Mesenchymal stem cell (in vitro differentiated cells and primary cell): ENCODE measurements around the gene DOCK8.

Source experiments
- DNase-seq: peaks from one replicate; pipeline ENCODE4 v3.0.0-alpha.2; 2013
- H2AFZ ChIP-seq: one replicate; pipeline ENCODE4 v1.6.1; 2013; ENCODE audit warnings: low read depth, mild to moderate bottlenecking, control low read depth, inconsistent platforms, low read length, moderate library complexity
- H2AK5ac ChIP-seq: 2 replicates; pipeline ENCODE4 v1.6.1; 2013; ENCODE audit warnings: low read length, moderate library complexity, mild to moderate bottlenecking, inconsistent platforms; ENCODE audit not compliant: severe bottlenecking
- H2BK120ac ChIP-seq: one replicate; pipeline ENCODE4 v1.6.1; 2013; ENCODE audit warnings: low read depth, mild to moderate bottlenecking, inconsistent platforms, low read length, moderate library complexity
- H2BK12ac ChIP-seq, 2 experiments: one replicate each; pipeline ENCODE4 v1.6.1; 2013; ENCODE audit warnings: inconsistent platforms in 2 of 2, low read length in 2 of 2, mild to moderate bottlenecking in 2 of 2, moderate library complexity in 2 of 2, control low read depth in 1 of 2
- H2BK15ac ChIP-seq: one replicate; pipeline ENCODE4 v1.6.1; 2013; ENCODE audit warnings: mild to moderate bottlenecking, low read depth, inconsistent platforms; ENCODE audit not compliant: poor library complexity, severe bottlenecking
- H2BK5ac ChIP-seq: 2 replicates; pipeline ENCODE4 v1.6.1; 2013; ENCODE audit warnings: low read depth, mild to moderate bottlenecking, low read length, control low read depth, inconsistent platforms; ENCODE audit not compliant: poor library complexity, severe bottlenecking
- H3K14ac ChIP-seq, 2 experiments: one replicate each; pipeline ENCODE4 v1.6.1; 2013; ENCODE audit warnings: inconsistent platforms in 2 of 2, low read length in 2 of 2, control low read depth in 1 of 2, mild to moderate bottlenecking in 1 of 2, moderate library complexity in 1 of 2
- H3K18ac ChIP-seq, 2 experiments: one replicate each; pipeline ENCODE4 v1.6.1; 2013; ENCODE audit warnings: inconsistent platforms in 2 of 2, low read length in 2 of 2, control low read depth in 1 of 2, low read depth in 1 of 2, mild to moderate bottlenecking in 1 of 2
- H3K23ac ChIP-seq, 2 experiments: one replicate each; pipeline ENCODE4 v1.6.1; 2013; ENCODE audit warnings: inconsistent platforms in 2 of 2, low read length in 2 of 2, mild to moderate bottlenecking in 2 of 2, moderate library complexity in 2 of 2, control low read depth in 1 of 2
- H3K27ac ChIP-seq: 2 replicates; pipeline ENCODE4 v1.5.1; 2013; ENCODE audit warnings: mild to moderate bottlenecking, moderate library complexity, low read length, control low read depth, inconsistent platforms; ENCODE audit not compliant: poor library complexity, severe bottlenecking
- H3K27me3 ChIP-seq, 2 experiments: 2 replicates each; pipeline versions ENCODE4 v1.6.1 to v1.7.0; 2013; ENCODE audit warnings: low read length in 2 of 2, mild to moderate bottlenecking in 2 of 2, moderate library complexity in 2 of 2, control low read depth in 1 of 2, inconsistent platforms in 1 of 2; ENCODE audit not compliant: control insufficient read depth in 1 of 2, insufficient read depth in 1 of 2
- H3K36me3 ChIP-seq, 2 experiments: 2 replicates each; pipeline versions ENCODE4 v1.6.1 to v1.7.0; 2013; ENCODE audit warnings: low read length in 2 of 2, control low read depth in 1 of 2, inconsistent platforms in 1 of 2, low read depth in 1 of 2, mild to moderate bottlenecking in 1 of 2; ENCODE audit not compliant: insufficient read depth in 2 of 2, control insufficient read depth in 1 of 2
- H3K4ac ChIP-seq, 2 experiments: one replicate each; pipeline ENCODE4 v1.6.1; 2013; ENCODE audit warnings: inconsistent platforms in 2 of 2, low read length in 2 of 2, mild to moderate bottlenecking in 2 of 2, moderate library complexity in 2 of 2, control low read depth in 1 of 2, low read depth in 1 of 2
- H3K4me1 ChIP-seq: 2 replicates; pipeline ENCODE4 v1.6.1; 2013; ENCODE audit warnings: low read depth, low read length, control low read depth; ENCODE audit not compliant: control insufficient read depth, insufficient read depth
- H3K4me2 ChIP-seq: 2 replicates; pipeline ENCODE4 v1.6.1; 2013; ENCODE audit warnings: low read length, mild to moderate bottlenecking, inconsistent platforms; ENCODE audit not compliant: poor library complexity, severe bottlenecking
- H3K4me3 ChIP-seq, 2 experiments: 2 replicates each; pipeline versions ENCODE4 v1.5.1 to v1.7.0; 2013; ENCODE audit warnings: low read length in 2 of 2, mild to moderate bottlenecking in 2 of 2, control low read depth in 1 of 2, low read depth in 1 of 2; ENCODE audit not compliant: insufficient read depth in 1 of 2
- H3K79me1 ChIP-seq: replicated peaks from 2 replicates; pipeline ENCODE4 v1.6.1; 2013; ENCODE audit warnings: mild to moderate bottlenecking, control low read depth, low read length, inconsistent platforms; ENCODE audit not compliant: poor library complexity, severe bottlenecking
- H3K9ac ChIP-seq: 2 replicates; pipeline ENCODE4 v1.7.0; 2013; ENCODE audit warnings: mild to moderate bottlenecking, low read length, moderate library complexity
- H3K9me3 ChIP-seq: 2 replicates; pipeline ENCODE4 v1.7.0; 2013; ENCODE audit warnings: mild to moderate bottlenecking, low read length; ENCODE audit not compliant: control insufficient read depth
- H4K8ac ChIP-seq: one replicate; pipeline ENCODE4 v1.6.1; 2013; ENCODE audit warnings: inconsistent platforms, mild to moderate bottlenecking, low read length, moderate library complexity
- H4K91ac ChIP-seq: one replicate; pipeline ENCODE4 v1.6.1; 2013; ENCODE audit warnings: mild to moderate bottlenecking, low read length, inconsistent platforms
- WGBS: methylation state at CpG from one replicate; pipeline ENCODE4 v1.1.7; 2013; ENCODE audit warnings: mixed read lengths; 5-methylcytosine and 5-hydroxymethylcytosine counted together

The DOCK8 gene

GRCh38 chr9:363274-363612, 148.6 kb downstream of the DOCK8 start:
- H3K36me3 ChIP-seq: no peaks in the 10 kb centered on the region
- H3K27me3 ChIP-seq: no peaks in the 10 kb centered on the region
- no peak overlapping the region for H3K9ac ChIP-seq
- H3K4me1 ChIP-seq: no peaks in the 10 kb centered on the region
- H2BK15ac ChIP-seq: no peak overlapping the region
- no peak overlapping the region for H2AK5ac ChIP-seq
- H3K4me3 ChIP-seq: no peak overlapping the region
- no peak overlapping the region for H3K18ac ChIP-seq
- no peak overlapping the region for H3K14ac ChIP-seq
- H4K8ac ChIP-seq: no peak overlapping the region
- H3K79me1 ChIP-seq: no peaks in the 10 kb centered on the region
- H2BK12ac ChIP-seq: no peak overlapping the region
- H2AFZ ChIP-seq: no peak overlapping the region
- H2BK5ac ChIP-seq: no peak overlapping the region
- no peak for DNase-seq
- no peak overlapping the region for H3K27ac ChIP-seq
- H3K4ac ChIP-seq: no peak overlapping the region
- no peaks in the 10 kb centered on the region for H3K9me3 ChIP-seq
- H2BK120ac ChIP-seq: no peak overlapping the region
- H3K4me2 ChIP-seq: no peak overlapping the region
- H3K23ac ChIP-seq: no peak overlapping the region
- no peak overlapping the region for H4K91ac ChIP-seq
- WGBS: 93% methylated on average over 5 of the region's 5 CpGs

GRCh38 chr9:365436-365835, 150.8 kb downstream of the DOCK8 start:
- Histone ChIP-seq H3K27me3 (no peaks in the 10 kb centered on the region), H3K18ac (no peak overlapping the region), H3K14ac (no peak overlapping the region), H2BK120ac (no peak overlapping the region), H3K9ac (no peak overlapping the region), H3K4me3 (no peak overlapping the region), H3K36me3 (no peaks in the 10 kb centered on the region), H4K91ac (no peak overlapping the region), H3K4me1 (no peaks in the 10 kb centered on the region), H3K23ac (no peak overlapping the region), H3K79me1 (no peaks in the 10 kb centered on the region), H2BK15ac (no peak overlapping the region), H3K27ac (no peak overlapping the region), H4K8ac (no peak overlapping the region), H3K9me3 (no peaks in the 10 kb centered on the region), H3K4ac (no peak overlapping the region), H2AK5ac (no peak overlapping the region), H2BK12ac (no peak overlapping the region), H2AFZ (no peak overlapping the region), H3K4me2 (no peak overlapping the region), H2BK5ac (no peak overlapping the region)
- 25% methylated on average over 1 of the region's 2 CpGs for WGBS
- DNase-seq: no peak

GRCh38 chr9:366620-367019, 152.0 kb downstream of the DOCK8 start:
- no peak overlapping the region for H2BK5ac ChIP-seq
- H3K9ac ChIP-seq: no peak overlapping the region
- no peaks in the 10 kb centered on the region for H3K9me3 ChIP-seq
- H2BK120ac ChIP-seq: no peak overlapping the region
- no peak overlapping the region for H2AFZ ChIP-seq
- H4K8ac ChIP-seq: no peak overlapping the region
- no peak overlapping the region for H2AK5ac ChIP-seq
- DNase-seq: no peak
- no peaks in the 10 kb centered on the region for H3K79me1 ChIP-seq
- H3K4ac ChIP-seq: no peak overlapping the region
- no peak overlapping the region for H3K23ac ChIP-seq
- no peak overlapping the region for H4K91ac ChIP-seq
- H3K14ac ChIP-seq: no peak overlapping the region
- no peaks in the 10 kb centered on the region for H3K36me3 ChIP-seq
- no peaks in the 10 kb centered on the region for H3K4me1 ChIP-seq
- no peak overlapping the region for H3K18ac ChIP-seq
- H3K4me3 ChIP-seq: no peak overlapping the region
- no peak overlapping the region for H2BK15ac ChIP-seq
- 36% methylated on average over 3 of the region's 3 CpGs for WGBS
- no peak overlapping the region for H3K4me2 ChIP-seq
- H2BK12ac ChIP-seq: no peak overlapping the region
- H3K27me3 ChIP-seq: no peaks in the 10 kb centered on the region
- no peak overlapping the region for H3K27ac ChIP-seq

- H3K4me3 ChIP-seq: no peak overlapping the region
- no peaks in the 10 kb centered on the region for H3K4me1 ChIP-seq
- H3K4ac ChIP-seq: no peak overlapping the region
- H3K14ac ChIP-seq: no peak overlapping the region
- no peak overlapping the region for H3K27ac ChIP-seq
- H2AK5ac ChIP-seq: no peak overlapping the region
- no peak overlapping the region for H4K91ac ChIP-seq
- H3K4me2 ChIP-seq: no peak overlapping the region
- no peaks in the 10 kb centered on the region for H3K36me3 ChIP-seq
- DNase-seq: no peak
- no peaks in the 10 kb centered on the region for H3K79me1 ChIP-seq
- no peak overlapping the region for H2BK12ac ChIP-seq
- no peaks in the 10 kb centered on the region for H3K9me3 ChIP-seq
- no peak overlapping the region for H2BK120ac ChIP-seq
- H3K27me3 ChIP-seq: no peaks in the 10 kb centered on the region
- no peak overlapping the region for H2AFZ ChIP-seq
- H2BK5ac ChIP-seq: no peak overlapping the region
- H3K23ac ChIP-seq: no peak overlapping the region
- H2BK15ac ChIP-seq: no peak overlapping the region
- H4K8ac ChIP-seq: no peak overlapping the region
- no peak overlapping the region for H3K9ac ChIP-seq
- WGBS: 57% methylated on average over 3 of the region's 3 CpGs
- no peak overlapping the region for H3K18ac ChIP-seq
These were observed 155.4 kb downstream of the DOCK8 start for GRCh38 chr9:370086-370485.
